Lower leg skin (tissue), 4 donors: Measurements from ENCODE around the gene CXXC5. TPM values are rescaled to one million over a fixed set of nuclear protein-coding genes. Genes with fewer than 3 reads are reported as not detected.

Experiments
- DNase-seq, 2 donors: peaks; one replicate each; pipeline ENCODE4 v3.0.0-alpha.2; 2019; ENCODE audit warnings: low spot score in 2 of 2
- H3K4me3 ChIP-seq: fragments of 200-600 bp; sonication (generic); 2 replicates; pipeline ENCODE4 v1.5.1; 2017; ENCODE audit warnings: mild to moderate bottlenecking, low read depth; ENCODE audit not compliant: poor library complexity, severe bottlenecking
- POLR2A ChIP-seq, 2 donors: fragments of 450-650 bp; IDR thresholded peaks; one replicate each; pipeline ENCODE4 v1.6.1; 2016 to 2017; ENCODE audit warnings: antibody characterized with exemption in 2 of 2, mild to moderate bottlenecking in 1 of 2, moderate library complexity in 1 of 2
- WGBS, 2 donors: methylation state at CpG; one replicate each; pipeline ENCODE4 v1.1.5; 2018; 5-methylcytosine and 5-hydroxymethylcytosine counted together
- intact Hi-C: fragments of 100-400 bp; cut with DNase I; formaldehyde crosslinking; loops from one replicate; pipeline ENCODE4 v1.15.0; 2023; ENCODE audit warnings: low total_unique reads
- total RNA-seq, 4 donors: library from RNA; depleted of rRNA; stranded (reverse); fragments of >200 nt; gene quantifications; one replicate each; pipeline ENCODE4 v1.1.0, GENCODE V29; 2016
- TF ChIP-seq, protein P1 (sequence below), 3 donors: fragments of 450-650 bp; IDR thresholded peaks; one replicate each; pipeline ENCODE4 v1.5.1; 2016; ENCODE audit warnings: antibody characterized with exemption in 3 of 3, mild to moderate bottlenecking in 3 of 3, moderate library complexity in 2 of 3

The CXXC5 gene
- total RNA-seq, 4 donors from 2014 or later = 36.4 to 69.3 (median 45.2) TPM

DNA sequence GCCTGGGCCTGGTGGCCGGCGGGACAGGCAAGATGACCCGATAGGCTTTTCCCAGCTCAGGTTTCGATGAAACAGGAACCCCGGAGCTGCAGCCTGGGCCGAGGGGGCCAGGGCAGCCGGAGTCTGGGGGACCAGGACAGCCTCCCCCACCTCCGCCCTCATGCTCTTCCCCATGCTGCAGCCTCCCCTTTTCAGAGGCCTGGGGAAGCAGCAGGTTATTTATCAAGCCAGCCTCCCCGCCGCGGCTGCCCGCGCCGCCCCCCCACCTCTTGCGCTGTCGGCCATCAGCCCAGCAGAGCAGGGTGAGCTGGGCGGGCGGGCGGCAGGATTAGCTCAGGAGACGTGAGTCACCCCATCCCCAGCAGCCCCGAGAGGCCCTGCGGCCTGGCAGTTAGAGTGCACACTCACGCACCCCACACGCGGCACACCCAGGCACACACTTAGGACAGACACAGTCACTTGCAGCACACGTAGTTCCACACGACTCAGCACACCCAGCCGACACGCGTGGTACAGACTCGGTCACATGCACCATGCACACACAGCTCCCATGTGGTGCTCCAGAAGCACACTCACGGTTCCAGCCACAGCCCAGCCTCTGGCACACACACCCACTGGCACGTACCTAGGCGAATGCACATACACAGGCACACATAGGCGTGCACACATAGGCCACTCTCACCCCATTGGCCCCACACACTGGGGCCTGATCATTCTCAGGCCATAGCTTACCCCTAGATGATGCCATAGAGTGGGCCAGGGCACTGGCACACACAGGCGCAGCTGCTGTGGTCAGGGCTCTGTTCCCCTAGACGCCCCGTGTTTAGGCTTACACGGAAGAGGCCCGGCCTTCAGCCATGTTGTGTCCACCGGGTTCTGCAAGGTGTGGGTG, 13.0 kb downstream of the CXXC5 start:
- WGBS, 2 donors = 14 to 16% methylated on average over 28 to 34 of the region's 41 CpGs
- intact Hi-C loops = no loop called here
- no peak for TF ChIP-seq POLR2A (IDR thresholded peaks at IDR 0.05)
- TF ChIP-seq, protein P1, sequence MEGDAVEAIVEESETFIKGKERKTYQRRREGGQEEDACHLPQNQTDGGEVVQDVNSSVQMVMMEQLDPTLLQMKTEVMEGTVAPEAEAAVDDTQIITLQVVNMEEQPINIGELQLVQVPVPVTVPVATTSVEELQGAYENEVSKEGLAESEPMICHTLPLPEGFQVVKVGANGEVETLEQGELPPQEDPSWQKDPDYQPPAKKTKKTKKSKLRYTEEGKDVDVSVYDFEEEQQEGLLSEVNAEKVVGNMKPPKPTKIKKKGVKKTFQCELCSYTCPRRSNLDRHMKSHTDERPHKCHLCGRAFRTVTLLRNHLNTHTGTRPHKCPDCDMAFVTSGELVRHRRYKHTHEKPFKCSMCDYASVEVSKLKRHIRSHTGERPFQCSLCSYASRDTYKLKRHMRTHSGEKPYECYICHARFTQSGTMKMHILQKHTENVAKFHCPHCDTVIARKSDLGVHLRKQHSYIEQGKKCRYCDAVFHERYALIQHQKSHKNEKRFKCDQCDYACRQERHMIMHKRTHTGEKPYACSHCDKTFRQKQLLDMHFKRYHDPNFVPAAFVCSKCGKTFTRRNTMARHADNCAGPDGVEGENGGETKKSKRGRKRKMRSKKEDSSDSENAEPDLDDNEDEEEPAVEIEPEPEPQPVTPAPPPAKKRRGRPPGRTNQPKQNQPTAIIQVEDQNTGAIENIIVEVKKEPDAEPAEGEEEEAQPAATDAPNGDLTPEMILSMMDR (IDR thresholded peaks at IDR 0.05) = no peak
- no peak overlapping the region for H3K4me3 ChIP-seq
- peak; percentile 87 to 98 for DNase-seq

DNA sequence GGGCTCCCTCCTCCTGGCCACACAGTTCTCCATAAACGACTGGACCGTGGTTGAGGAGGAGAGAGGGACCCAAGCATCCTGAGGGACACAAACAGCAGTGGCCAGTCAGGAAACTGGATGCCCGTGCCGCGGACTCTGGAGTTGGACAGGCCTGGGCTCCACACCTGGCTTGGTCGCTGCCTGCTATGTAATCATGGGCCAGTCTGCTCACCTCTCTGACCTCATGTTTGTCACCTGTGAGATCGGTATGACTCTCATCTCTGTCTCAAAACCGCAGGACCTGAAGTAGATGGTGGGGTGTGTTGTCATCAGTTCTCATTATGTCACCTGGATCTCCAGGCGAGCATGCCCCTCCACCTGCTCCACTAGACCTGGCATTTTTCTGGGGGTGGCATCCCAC, 14.5 kb downstream of the CXXC5 start:
- intact Hi-C loops = no loop called here
- no peak for DNase-seq
- WGBS, 2 donors = 89 to 91% methylated on average over 9 of the region's 9 CpGs

DNA sequence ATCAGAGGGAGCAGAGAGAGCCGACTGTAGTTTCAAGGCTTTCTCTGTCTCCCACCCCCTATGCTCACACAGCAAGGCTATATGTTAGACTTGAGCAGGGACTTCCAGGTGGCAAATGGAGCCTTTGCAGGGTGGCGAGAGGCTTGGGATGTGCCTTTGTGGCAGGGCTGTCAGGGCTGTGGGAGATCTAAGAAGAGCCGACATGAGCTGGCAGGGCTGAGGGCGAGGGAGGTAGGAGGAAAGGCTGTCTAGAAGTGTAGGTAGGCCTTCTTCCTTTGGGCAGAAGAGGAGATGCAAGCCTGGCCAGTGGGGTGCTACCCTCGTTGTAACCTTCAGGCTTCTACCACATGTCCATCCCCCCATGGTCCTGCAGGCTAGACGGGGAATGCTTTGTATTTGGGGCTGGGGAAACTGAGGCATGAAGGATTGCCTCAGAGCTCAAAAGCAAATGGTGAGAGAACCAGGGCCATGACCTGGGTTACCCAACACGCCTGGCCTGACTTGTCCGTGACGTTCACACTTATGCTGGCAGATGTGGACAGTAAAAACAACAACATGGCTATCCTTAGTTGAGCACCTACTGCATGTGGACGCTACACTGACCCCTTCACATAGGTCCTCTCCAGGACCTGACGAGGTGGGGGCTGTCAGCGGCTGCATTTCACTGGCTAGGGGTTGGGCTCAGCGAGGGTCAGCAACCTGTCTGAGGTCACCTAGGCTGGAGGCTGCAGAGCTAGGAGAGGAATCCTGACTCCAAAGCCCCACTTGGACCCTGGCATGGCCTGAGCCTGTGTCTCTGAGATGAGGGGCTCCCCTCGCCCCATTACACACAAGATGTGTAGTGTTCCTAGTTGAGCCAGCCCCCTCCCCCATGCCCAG, 15.3 kb downstream of the CXXC5 start:
- no peak for TF ChIP-seq POLR2A (IDR thresholded peaks at IDR 0.05)
- TF ChIP-seq, protein P1 (IDR thresholded peaks at IDR 0.05) = no peak
- intact Hi-C loops = no loop called here
- no peak for DNase-seq
- 87 to 93% methylated on average over 14 of the region's 14 CpGs for WGBS, 2 donors
- no peak overlapping the region for H3K4me3 ChIP-seq

More for the DNA sequence above, 14.5 kb downstream of the CXXC5 start:
- H3K4me3 ChIP-seq = no peak overlapping the region
- TF ChIP-seq, protein P1 (IDR thresholded peaks at IDR 0.05) = no peak
- TF ChIP-seq POLR2A (IDR thresholded peaks at IDR 0.05) = no peak

DNA sequence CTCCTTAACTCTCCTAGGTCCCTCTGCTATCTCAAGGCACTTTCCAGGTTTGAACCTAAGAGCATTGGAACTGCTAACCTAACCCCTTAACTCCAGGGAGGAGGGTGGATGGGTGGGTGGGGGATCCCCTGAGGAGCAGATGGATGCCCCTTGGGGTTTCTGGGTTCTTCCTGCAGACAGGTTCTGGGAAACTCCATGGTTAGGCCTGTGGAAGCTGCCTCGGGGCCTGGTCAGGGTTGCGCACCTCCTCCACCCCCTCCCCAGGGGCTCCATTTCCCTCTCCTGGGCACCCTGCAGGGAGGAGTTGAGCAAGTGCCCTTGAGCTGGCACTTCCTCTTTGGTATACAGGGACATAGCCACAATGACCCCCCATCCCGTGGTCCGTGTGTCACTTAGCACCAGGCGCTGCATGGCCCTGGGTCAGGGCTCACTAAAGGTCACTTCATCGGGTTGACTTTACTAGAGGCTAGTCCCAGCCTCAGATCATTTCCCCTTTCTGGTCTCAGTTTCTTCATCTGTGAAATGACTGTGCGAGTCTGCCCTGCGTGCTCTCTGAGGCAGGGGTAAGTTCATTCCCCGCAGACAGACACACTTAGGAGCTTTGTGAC, 16.0 kb downstream of the CXXC5 start:
- WGBS, 2 donors = 77 to 88% methylated on average over 7 to 9 of the region's 9 CpGs
- intact Hi-C loops = no loop called here
- no peak overlapping the region for H3K4me3 ChIP-seq
- DNase-seq = peak in 1 of 2 donors; percentile 91
- no peak for TF ChIP-seq POLR2A (IDR thresholded peaks at IDR 0.05)
- TF ChIP-seq, protein P1 (IDR thresholded peaks at IDR 0.05) = no peak

DNA sequence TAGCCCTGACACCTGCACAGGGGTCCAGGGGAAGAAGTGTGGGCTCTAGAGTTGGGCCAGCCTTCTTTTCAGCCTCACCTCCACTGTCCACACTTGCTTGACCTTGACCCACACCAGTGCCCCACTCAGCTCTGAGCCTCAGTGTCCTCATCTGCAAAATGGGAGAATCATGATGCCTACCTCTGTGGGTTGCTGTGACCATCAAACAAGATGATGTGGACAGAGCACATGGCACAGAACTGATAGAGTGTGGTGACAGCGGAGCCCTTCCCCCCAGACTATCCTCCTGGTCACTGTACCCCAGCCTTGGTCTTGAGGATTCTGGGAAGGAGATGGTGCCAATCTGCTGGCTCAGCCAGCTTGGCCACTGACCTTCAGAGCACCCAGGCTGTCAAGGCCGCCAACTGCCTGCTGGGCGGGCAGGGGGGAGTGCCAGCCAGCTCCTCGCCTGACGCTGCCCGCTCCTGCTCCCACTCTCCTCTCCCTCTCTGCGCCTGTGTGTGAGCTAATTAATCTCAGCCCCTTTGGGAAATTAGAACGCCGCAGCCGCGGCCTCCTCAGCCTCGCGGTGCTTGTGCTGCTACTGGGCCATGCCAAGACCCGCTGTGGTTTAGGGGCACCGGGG, 16.7 kb downstream of the CXXC5 start:
- intact Hi-C loops = no loop called here
- TF ChIP-seq POLR2A (IDR thresholded peaks at IDR 0.05) = no peak
- TF ChIP-seq, protein P1 (IDR thresholded peaks at IDR 0.05) = no peak
- DNase-seq = no peak
- H3K4me3 ChIP-seq = no peak overlapping the region
- 67 to 71% methylated on average over 14 to 15 of the region's 15 CpGs for WGBS, 2 donors
